ENCODE measurements around the gene USB1. TPM values are rescaled to one million over a fixed set of nuclear protein-coding genes. Genes with fewer than 3 reads are reported as not detected.

USB1 gene
- total RNA-seq, 1 experiment from 2014 or later, result 91.2 TPM

DNA sequence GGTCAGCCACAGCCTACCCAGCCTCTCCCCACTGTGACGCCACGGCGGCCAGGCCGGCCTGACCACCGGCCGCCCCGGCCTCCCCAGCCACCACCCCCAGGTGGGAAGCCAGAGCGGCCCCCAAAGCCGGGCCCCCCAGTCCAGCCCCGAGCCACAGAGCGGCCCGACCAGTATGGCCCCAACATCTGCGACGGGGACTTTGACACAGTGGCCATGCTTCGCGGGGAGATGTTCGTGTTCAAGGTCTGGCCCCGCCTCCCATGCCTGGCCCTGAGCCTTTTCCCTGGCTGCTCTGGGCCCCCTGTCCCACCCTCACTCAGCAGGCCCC is 40.4 kb downstream of the USB1 start:
- Mint-ChIP-seq H3K4me1 (ENCODE audit: low read depth, unreplicated experiment) (no peaks in the 10 kb centered on the region), H3K27me3 (ENCODE audit: insufficient read depth, unreplicated experiment) (no peaks in the 10 kb centered on the region), H3K4me3 (ENCODE audit: unreplicated experiment) (no peak overlapping the region), H3K9me3 (ENCODE audit: unreplicated experiment) (no peaks in the 10 kb centered on the region), H3K27ac (ENCODE audit: unreplicated experiment) (no peak overlapping the region), H3K36me3 (ENCODE audit: insufficient read depth, unreplicated experiment) (peaks cover 5% of the 10 kb centered on the region)
- no peaks in the 10 kb centered on the region for H3K27me3 ChIP-seq (replicated peaks; ENCODE audit: control insufficient read depth, insufficient read depth, low read length)
- H3K4me1 ChIP-seq, result peaks cover under 1% of the 10 kb centered on the region; the same call in 1 of the 2 replicates
- DNase-seq, result no peak
- TF ChIP-seq, protein P1, sequence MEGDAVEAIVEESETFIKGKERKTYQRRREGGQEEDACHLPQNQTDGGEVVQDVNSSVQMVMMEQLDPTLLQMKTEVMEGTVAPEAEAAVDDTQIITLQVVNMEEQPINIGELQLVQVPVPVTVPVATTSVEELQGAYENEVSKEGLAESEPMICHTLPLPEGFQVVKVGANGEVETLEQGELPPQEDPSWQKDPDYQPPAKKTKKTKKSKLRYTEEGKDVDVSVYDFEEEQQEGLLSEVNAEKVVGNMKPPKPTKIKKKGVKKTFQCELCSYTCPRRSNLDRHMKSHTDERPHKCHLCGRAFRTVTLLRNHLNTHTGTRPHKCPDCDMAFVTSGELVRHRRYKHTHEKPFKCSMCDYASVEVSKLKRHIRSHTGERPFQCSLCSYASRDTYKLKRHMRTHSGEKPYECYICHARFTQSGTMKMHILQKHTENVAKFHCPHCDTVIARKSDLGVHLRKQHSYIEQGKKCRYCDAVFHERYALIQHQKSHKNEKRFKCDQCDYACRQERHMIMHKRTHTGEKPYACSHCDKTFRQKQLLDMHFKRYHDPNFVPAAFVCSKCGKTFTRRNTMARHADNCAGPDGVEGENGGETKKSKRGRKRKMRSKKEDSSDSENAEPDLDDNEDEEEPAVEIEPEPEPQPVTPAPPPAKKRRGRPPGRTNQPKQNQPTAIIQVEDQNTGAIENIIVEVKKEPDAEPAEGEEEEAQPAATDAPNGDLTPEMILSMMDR (IDR thresholded peaks at IDR 0.05; ENCODE audit: insufficient read depth in 1 of 2, low read depth in 1 of 2, low read length in 1 of 2, severe bottlenecking in 1 of 2, unreplicated experiment in 1 of 2), result no peak
- no peaks in the 10 kb centered on the region for H3K9me3 ChIP-seq
- ChIA-PET POLR2A (no interaction called here), CTCF (no interaction called here)
- H3K36me3 ChIP-seq (ENCODE audit: control insufficient read depth, insufficient read depth, low read length), result peaks cover 3% of the 10 kb centered on the region; the same call in 1 of the 2 replicates
- H3K4me3 ChIP-seq (ENCODE audit: low read depth, low read length), result no peak overlapping the region
- BruUV-seq (replicated peaks), result no TSS peak
- intact Hi-C loops (cut with micrococcal nuclease; ENCODE audit: unreplicated experiment), result no loop called here

DNA sequence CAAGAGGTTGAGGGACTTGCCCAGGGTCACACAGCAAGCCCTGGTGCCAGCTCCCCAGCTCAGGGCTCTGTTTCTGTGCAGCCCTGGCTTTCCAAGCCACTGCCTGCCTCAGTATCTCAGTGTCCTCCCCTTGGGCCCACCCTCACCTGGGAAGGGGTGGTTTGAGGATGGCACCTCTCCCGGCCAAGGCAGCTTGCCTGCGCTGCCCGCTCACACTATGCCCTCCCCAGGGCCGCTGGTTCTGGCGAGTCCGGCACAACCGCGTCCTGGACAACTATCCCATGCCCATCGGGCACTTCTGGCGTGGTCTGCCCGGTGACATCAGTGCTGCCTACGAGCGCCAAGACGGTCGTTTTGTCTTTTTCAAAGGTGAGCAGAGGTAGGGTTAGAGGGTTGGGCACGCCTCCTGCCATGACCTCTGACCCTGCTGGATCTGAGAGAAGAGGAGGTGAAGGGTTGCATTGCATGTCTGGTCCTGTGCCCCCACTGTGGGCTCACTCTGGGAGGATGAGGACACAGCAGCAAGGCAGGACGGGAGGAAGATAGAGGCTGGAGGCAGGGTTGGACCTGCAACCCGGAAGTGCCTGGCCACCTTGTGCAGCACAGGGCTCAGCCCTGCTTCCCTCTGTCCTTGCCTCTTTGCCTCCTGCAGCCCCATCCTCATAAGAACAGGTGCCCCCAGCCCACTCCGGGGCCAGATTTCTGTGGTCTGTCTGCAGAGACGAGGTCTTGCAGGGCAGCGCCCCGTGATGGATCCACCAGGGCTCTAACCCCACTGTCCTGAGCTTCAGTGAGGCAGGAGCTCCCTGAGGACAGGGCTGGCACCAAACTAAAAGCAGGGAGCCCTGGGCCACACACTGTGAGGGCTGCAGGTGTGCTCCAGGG is 41.0 kb downstream of the USB1 start:
- Mint-ChIP-seq H3K9me3 (ENCODE audit: unreplicated experiment) (no peaks in the 10 kb centered on the region), H3K27ac (ENCODE audit: unreplicated experiment) (no peak overlapping the region), H3K4me1 (ENCODE audit: low read depth, unreplicated experiment) (no peaks in the 10 kb centered on the region), H3K27me3 (ENCODE audit: insufficient read depth, unreplicated experiment) (no peaks in the 10 kb centered on the region), H3K36me3 (ENCODE audit: insufficient read depth, unreplicated experiment) (no peaks in the 10 kb centered on the region), H3K4me3 (ENCODE audit: unreplicated experiment) (no peak overlapping the region)
- BruUV-seq (replicated peaks), result no TSS peak
- intact Hi-C loops (cut with micrococcal nuclease; ENCODE audit: unreplicated experiment), result no loop called here
- Histone ChIP-seq H3K36me3 (ENCODE audit: control insufficient read depth, insufficient read depth, low read length) (peaks cover 3% of the 10 kb centered on the region; the same call in 1 of the 2 replicates), H3K27me3 (replicated peaks; ENCODE audit: control insufficient read depth, insufficient read depth, low read length) (no peaks in the 10 kb centered on the region), H3K9me3 (no peaks in the 10 kb centered on the region), H3K4me1 (peaks cover 8% of the 10 kb centered on the region; the same call in 1 of the 2 replicates), H3K4me3 (ENCODE audit: low read depth, low read length) (no peak overlapping the region)
- ChIA-PET POLR2A (no interaction called here), CTCF (no interaction called here)
- no peak for DNase-seq
- TF ChIP-seq, protein P1 (IDR thresholded peaks at IDR 0.05; ENCODE audit: insufficient read depth in 1 of 2, low read depth in 1 of 2, low read length in 1 of 2, severe bottlenecking in 1 of 2, unreplicated experiment in 1 of 2), result no peak

DNA sequence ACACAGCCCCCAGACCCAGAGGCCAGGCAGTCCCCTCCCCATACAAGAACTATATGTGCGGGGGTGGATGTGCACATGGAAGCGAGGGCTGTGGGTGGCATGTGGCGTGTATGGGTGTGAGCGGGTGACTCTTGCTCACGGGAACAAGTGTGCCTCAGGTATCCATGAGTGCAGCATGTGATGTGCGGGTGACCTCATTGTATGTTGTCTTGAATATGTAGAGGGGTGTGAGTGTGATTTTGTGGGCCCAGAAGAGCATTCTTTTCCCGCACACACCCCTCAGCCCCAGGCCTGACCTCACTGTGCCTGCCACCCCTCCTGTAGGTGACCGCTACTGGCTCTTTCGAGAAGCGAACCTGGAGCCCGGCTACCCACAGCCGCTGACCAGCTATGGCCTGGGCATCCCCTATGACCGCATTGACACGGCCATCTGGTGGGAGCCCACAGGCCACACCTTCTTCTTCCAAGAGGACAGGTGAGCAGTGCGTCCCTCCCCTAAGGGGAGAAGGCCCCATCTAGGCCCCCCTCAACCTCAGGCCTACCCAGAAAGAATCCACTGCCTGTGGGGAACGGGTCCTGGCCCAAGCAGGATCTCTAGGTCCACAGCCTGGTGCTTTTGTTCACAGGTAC is 41.8 kb downstream of the USB1 start:
- TF ChIP-seq, protein P1 (IDR thresholded peaks at IDR 0.05; ENCODE audit: insufficient read depth in 1 of 2, low read depth in 1 of 2, low read length in 1 of 2, severe bottlenecking in 1 of 2, unreplicated experiment in 1 of 2), result no peak
- ChIA-PET CTCF (interaction anchor here (0.6 to 1.2 kb wide), 2 partner anchors 54 to 248 kb away, joined by 3 read pairs; no protein-coding TSS in a partner anchor), POLR2A (interaction anchor here (1.4 kb wide), 1 partner anchor 18 kb away, joined by 13 read pairs; no protein-coding TSS in a partner anchor)
- Histone ChIP-seq H3K4me1 (peaks cover 10% of the 10 kb centered on the region; the same call in 1 of the 2 replicates), H3K9me3 (no peaks in the 10 kb centered on the region), H3K36me3 (ENCODE audit: control insufficient read depth, insufficient read depth, low read length) (peaks cover 3% of the 10 kb centered on the region; the same call in 1 of the 2 replicates), H3K4me3 (ENCODE audit: low read depth, low read length) (no peak overlapping the region), H3K27me3 (replicated peaks; ENCODE audit: control insufficient read depth, insufficient read depth, low read length) (no peaks in the 10 kb centered on the region)
- DNase-seq, result no peak
- Mint-ChIP-seq H3K4me3 (ENCODE audit: unreplicated experiment) (no peak overlapping the region), H3K4me1 (ENCODE audit: low read depth, unreplicated experiment) (no peaks in the 10 kb centered on the region), H3K27ac (ENCODE audit: unreplicated experiment) (peak overlapping the region; percentile 30), H3K9me3 (ENCODE audit: unreplicated experiment) (no peaks in the 10 kb centered on the region), H3K36me3 (ENCODE audit: insufficient read depth, unreplicated experiment) (no peaks in the 10 kb centered on the region), H3K27me3 (ENCODE audit: insufficient read depth, unreplicated experiment) (no peaks in the 10 kb centered on the region)
- intact Hi-C loops (cut with micrococcal nuclease; ENCODE audit: unreplicated experiment), result no loop called here
- BruUV-seq (replicated peaks), result no TSS peak

Data from Caco-2 (cell line).